Activated naive CD4-positive, alpha-beta T cell treated with Interleukin-2 at 50 U/mL for 16 hours (primary cell): ENCODE results near the gene WDR44.
A peak's percentile ranks its signal among the peaks of the same experiment; 100 is the strongest.
"Not testable (repeated sequence)": the region's sequence is repeated elsewhere in the genome, so short reads cannot be mapped to it uniquely, and the experiment has no call there.

Source experiments
- DNase-seq: peaks from one replicate; pipeline ENCODE4 v3.0.0-alpha.2; 2020

The WDR44 gene

GRCh38 chrX:118364261-118364660, 18.4 kb downstream of the WDR44 start:
- DNase-seq, result no peak

GRCh38 chrX:118367338-118367737, 21.4 kb downstream of the WDR44 start:
- DNase-seq, result no peak

- DNase-seq, result no peak
These were observed 22.5 kb downstream of the WDR44 start for GRCh38 chrX:118368398-118368797.

- DNase-seq, result no peak
These were observed 25.2 kb downstream of the WDR44 start for GRCh38 chrX:118370921-118371624.

- DNase-seq, result no peak
These were observed 27.6 kb downstream of the WDR44 start for GRCh38 chrX:118373538-118373937.

GRCh38 chrX:118383120-118383519, 37.2 kb downstream of the WDR44 start:
- DNase-seq, result no peak

GRCh38 chrX:118392716-118393115, 46.8 kb downstream of the WDR44 start:
- no peak for DNase-seq

GRCh38 chrX:118396113-118396512, 50.2 kb downstream of the WDR44 start:
- no peak for DNase-seq

- DNase-seq, result no peak
These were observed 72.9 kb downstream of the WDR44 start for GRCh38 chrX:118418811-118419251.

GRCh38 chrX:118420462-118420861, 74.6 kb downstream of the WDR44 start:
- DNase-seq, result no peak

- DNase-seq, result peak; percentile 20
These were observed 77.7 kb downstream of the WDR44 start for GRCh38 chrX:118423558-118423957.

GRCh38 chrX:118432799-118433198, 86.9 kb downstream of the WDR44 start:
- DNase-seq, result no peak

GRCh38 chrX:118437283-118437682, 91.4 kb downstream of the WDR44 start:
- no peak for DNase-seq

- DNase-seq, result no peak
These were observed 102.4 kb downstream of the WDR44 start for GRCh38 chrX:118448273-118448783.

- no peak for DNase-seq
These were observed 109.1 kb downstream of the WDR44 start for GRCh38 chrX:118455013-118455412.

- no peak for DNase-seq
These were observed 113.6 kb downstream of the WDR44 start for GRCh38 chrX:118459494-118459893.

GRCh38 chrX:118464501-118464900, 118.6 kb downstream of the WDR44 start:
- no peak for DNase-seq

- no peak for DNase-seq
These were observed 122.2 kb downstream of the WDR44 start for GRCh38 chrX:118468122-118468521.

- DNase-seq, result not testable (repeated sequence)
These were observed 124.9 kb downstream of the WDR44 start for GRCh38 chrX:118470721-118471347.

- no peak for DNase-seq
These were observed 128.7 kb downstream of the WDR44 start for GRCh38 chrX:118474586-118474985.

GRCh38 chrX:118475903-118476302, 130.0 kb downstream of the WDR44 start:
- DNase-seq, result no peak

GRCh38 chrX:118480172-118480571, 134.3 kb downstream of the WDR44 start:
- no peak for DNase-seq

GRCh38 chrX:118482384-118482783, 136.5 kb downstream of the WDR44 start:
- DNase-seq, result not testable (repeated sequence)

- no peak for DNase-seq
These were observed 138.5 kb downstream of the WDR44 start for GRCh38 chrX:118484216-118484903.
